ENCODE results near the gene CD8A. TPM values are rescaled to one million over a fixed set of nuclear protein-coding genes. Genes with fewer than 3 reads are reported as not detected.
"Not testable (repeated sequence)": the region's sequence is repeated elsewhere in the genome, so short reads cannot be mapped to it uniquely, and the experiment has no call there.

Gene CD8A
- total RNA-seq, 1 donor from 2014 or later, result 10.6 TPM

- no peak for DNase-seq (ENCODE audit: low spot score)
Observed at GRCh38 chr2:86776532-86776931, 14.2 kb downstream of the CD8A start.

- DNase-seq (ENCODE audit: low spot score), result no peak
Observed at GRCh38 chr2:86775338-86775737, 15.4 kb downstream of the CD8A start.

GRCh38 chr2:86774862-86775261, 15.9 kb downstream of the CD8A start:
- no peak for DNase-seq (ENCODE audit: low spot score)

GRCh38 chr2:86772611-86773010, 18.1 kb downstream of the CD8A start:
- DNase-seq (ENCODE audit: low spot score), result no peak

GRCh38 chr2:86770816-86771301, 19.9 kb downstream of the CD8A start:
- DNase-seq (ENCODE audit: low spot score), result no peak

GRCh38 chr2:86769838-86770237, 20.9 kb downstream of the CD8A start:
- no peak for DNase-seq (ENCODE audit: low spot score)

GRCh38 chr2:86768189-86768949, 22.3 kb downstream of the CD8A start:
- DNase-seq (ENCODE audit: low spot score), result no peak

- DNase-seq (ENCODE audit: low spot score), result no peak
Observed at GRCh38 chr2:86765310-86765695, 25.4 kb downstream of the CD8A start.

GRCh38 chr2:86764661-86765309, 25.9 kb downstream of the CD8A start:
- DNase-seq (ENCODE audit: low spot score), result peak; percentile 36

GRCh38 chr2:86760371-86760770, 30.3 kb downstream of the CD8A start:
- DNase-seq (ENCODE audit: low spot score), result no peak

- DNase-seq (ENCODE audit: low spot score), result no peak
Observed at GRCh38 chr2:86758405-86758804, 32.3 kb downstream of the CD8A start.

GRCh38 chr2:86753606-86754005, 37.1 kb downstream of the CD8A start:
- no peak for DNase-seq (ENCODE audit: low spot score)

GRCh38 chr2:86752934-86753333, 37.8 kb downstream of the CD8A start:
- DNase-seq (ENCODE audit: low spot score), result no peak

- DNase-seq (ENCODE audit: low spot score), result no peak
Observed at GRCh38 chr2:86751778-86752177, 38.9 kb downstream of the CD8A start.

GRCh38 chr2:86750240-86750839, 40.4 kb downstream of the CD8A start:
- no peak for DNase-seq (ENCODE audit: low spot score)

GRCh38 chr2:86747711-86748639, 42.7 kb downstream of the CD8A start:
- DNase-seq (ENCODE audit: low spot score), result no peak

- no peak for DNase-seq (ENCODE audit: low spot score)
Observed at GRCh38 chr2:86746939-86747338, 43.8 kb downstream of the CD8A start.

- DNase-seq (ENCODE audit: low spot score), result no peak
Observed at GRCh38 chr2:86744152-86744551, 46.6 kb downstream of the CD8A start.

- DNase-seq (ENCODE audit: low spot score), result not testable (repeated sequence)
Observed at GRCh38 chr2:86741889-86742498, 48.7 kb downstream of the CD8A start.

- not testable (repeated sequence) for DNase-seq (ENCODE audit: low spot score)
Observed at GRCh38 chr2:86739889-86740288, 50.8 kb downstream of the CD8A start.

- not testable (repeated sequence) for DNase-seq (ENCODE audit: low spot score)
Observed at GRCh38 chr2:86739485-86739884, 51.2 kb downstream of the CD8A start.

Measured in umbilical cord (tissue), 2 donors.